ENCODE data around the gene ERGIC3. TPM values are rescaled to one million over a fixed set of nuclear protein-coding genes. Genes with fewer than 3 reads are reported as not detected.

Gene ERGIC3
- polyA plus RNA-seq, 2 of the 4 experiments (the other 2 are of a cell fraction) = 239 to 343 TPM

DNA sequence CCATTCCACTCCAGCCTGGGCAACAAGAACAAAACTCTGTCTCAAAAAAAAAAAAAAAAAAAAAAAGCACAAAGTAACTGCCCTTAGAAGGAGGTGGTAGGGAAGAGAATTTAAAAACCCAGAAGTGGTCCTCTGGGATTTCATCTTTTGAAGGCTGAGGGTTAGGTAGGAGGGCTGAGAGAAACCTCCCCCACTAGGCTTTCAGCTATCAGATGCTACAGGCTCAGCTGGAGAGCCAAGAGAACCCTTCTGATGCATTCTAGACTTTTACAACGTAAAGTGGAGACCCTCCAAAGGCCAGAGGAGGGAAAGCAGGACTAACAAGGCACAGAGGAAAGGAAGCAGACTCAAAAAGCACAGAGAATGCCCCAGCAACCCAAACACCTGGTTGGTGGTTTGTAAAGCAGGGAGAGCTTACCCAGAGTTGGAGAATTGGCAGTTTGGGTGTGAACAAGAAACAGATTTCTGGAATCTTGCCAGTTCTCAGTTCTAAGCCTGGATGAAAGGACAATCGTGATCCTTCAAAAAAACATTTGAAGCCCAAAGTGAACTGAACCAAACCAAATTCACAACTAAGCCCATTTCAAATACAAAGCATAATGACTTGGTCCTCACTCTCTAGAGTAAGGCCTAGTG, 50.6 kb downstream of the ERGIC3 start:
- FAIRE-seq = no peak
- TF ChIP-seq FOSB (CRISPR knock-in tag; IDR thresholded peaks at IDR 0.05) (no peak), ZNF302 (CRISPR knock-in tag; IDR thresholded peaks at IDR 0.05) (no peak), HEYL (CRISPR knock-in tag; IDR thresholded peaks at IDR 0.05) (no peak), SMC3 (IDR thresholded peaks at IDR 0.05) (no peak), RFX5 (IDR thresholded peaks at IDR 0.05) (no peak), FOXS1 (CRISPR knock-in tag; IDR thresholded peaks at IDR 0.05) (no peak), CHD4 (IDR thresholded peaks at IDR 0.05; ENCODE audit: borderline replicate concordance) (no peak), JUN (IDR thresholded peaks at IDR 0.05) (no peak), RNF2 (IDR thresholded peaks at IDR 0.05; ENCODE audit: borderline replicate concordance, low read depth) (no peak), MAZ (IDR thresholded peaks at IDR 0.05; ENCODE audit: borderline replicate concordance, low read depth, low read length) (no peak), BHLHE40 (IDR thresholded peaks at IDR 0.05; ENCODE audit: low read depth, low read length) (no peak), NFE2L2 (conservative IDR thresholded peaks at IDR 0.05; ENCODE audit: low read length) (no peak), TP53 (CRISPR knock-in tag; IDR thresholded peaks at IDR 0.05) (no peak)
- TF ChIP-seq, protein P1, sequence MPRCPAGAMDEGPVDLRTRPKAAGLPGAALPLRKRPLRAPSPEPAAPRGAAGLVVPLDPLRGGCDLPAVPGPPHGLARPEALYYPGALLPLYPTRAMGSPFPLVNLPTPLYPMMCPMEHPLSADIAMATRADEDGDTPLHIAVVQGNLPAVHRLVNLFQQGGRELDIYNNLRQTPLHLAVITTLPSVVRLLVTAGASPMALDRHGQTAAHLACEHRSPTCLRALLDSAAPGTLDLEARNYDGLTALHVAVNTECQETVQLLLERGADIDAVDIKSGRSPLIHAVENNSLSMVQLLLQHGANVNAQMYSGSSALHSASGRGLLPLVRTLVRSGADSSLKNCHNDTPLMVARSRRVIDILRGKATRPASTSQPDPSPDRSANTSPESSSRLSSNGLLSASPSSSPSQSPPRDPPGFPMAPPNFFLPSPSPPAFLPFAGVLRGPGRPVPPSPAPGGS (IDR thresholded peaks at IDR 0.05) = no peak
- TF ChIP-seq, protein P2, sequence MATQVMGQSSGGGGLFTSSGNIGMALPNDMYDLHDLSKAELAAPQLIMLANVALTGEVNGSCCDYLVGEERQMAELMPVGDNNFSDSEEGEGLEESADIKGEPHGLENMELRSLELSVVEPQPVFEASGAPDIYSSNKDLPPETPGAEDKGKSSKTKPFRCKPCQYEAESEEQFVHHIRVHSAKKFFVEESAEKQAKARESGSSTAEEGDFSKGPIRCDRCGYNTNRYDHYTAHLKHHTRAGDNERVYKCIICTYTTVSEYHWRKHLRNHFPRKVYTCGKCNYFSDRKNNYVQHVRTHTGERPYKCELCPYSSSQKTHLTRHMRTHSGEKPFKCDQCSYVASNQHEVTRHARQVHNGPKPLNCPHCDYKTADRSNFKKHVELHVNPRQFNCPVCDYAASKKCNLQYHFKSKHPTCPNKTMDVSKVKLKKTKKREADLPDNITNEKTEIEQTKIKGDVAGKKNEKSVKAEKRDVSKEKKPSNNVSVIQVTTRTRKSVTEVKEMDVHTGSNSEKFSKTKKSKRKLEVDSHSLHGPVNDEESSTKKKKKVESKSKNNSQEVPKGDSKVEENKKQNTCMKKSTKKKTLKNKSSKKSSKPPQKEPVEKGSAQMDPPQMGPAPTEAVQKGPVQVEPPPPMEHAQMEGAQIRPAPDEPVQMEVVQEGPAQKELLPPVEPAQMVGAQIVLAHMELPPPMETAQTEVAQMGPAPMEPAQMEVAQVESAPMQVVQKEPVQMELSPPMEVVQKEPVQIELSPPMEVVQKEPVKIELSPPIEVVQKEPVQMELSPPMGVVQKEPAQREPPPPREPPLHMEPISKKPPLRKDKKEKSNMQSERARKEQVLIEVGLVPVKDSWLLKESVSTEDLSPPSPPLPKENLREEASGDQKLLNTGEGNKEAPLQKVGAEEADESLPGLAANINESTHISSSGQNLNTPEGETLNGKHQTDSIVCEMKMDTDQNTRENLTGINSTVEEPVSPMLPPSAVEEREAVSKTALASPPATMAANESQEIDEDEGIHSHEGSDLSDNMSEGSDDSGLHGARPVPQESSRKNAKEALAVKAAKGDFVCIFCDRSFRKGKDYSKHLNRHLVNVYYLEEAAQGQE (IDR thresholded peaks at IDR 0.05) = no peak
- TF ChIP-seq, protein P3, sequence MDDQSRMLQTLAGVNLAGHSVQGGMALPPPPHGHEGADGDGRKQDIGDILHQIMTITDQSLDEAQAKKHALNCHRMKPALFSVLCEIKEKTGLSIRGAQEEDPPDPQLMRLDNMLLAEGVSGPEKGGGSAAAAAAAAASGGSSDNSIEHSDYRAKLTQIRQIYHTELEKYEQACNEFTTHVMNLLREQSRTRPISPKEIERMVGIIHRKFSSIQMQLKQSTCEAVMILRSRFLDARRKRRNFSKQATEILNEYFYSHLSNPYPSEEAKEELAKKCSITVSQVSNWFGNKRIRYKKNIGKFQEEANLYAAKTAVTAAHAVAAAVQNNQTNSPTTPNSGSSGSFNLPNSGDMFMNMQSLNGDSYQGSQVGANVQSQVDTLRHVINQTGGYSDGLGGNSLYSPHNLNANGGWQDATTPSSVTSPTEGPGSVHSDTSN (IDR thresholded peaks at IDR 0.05) = no peak
- TF ChIP-seq, protein P4, sequence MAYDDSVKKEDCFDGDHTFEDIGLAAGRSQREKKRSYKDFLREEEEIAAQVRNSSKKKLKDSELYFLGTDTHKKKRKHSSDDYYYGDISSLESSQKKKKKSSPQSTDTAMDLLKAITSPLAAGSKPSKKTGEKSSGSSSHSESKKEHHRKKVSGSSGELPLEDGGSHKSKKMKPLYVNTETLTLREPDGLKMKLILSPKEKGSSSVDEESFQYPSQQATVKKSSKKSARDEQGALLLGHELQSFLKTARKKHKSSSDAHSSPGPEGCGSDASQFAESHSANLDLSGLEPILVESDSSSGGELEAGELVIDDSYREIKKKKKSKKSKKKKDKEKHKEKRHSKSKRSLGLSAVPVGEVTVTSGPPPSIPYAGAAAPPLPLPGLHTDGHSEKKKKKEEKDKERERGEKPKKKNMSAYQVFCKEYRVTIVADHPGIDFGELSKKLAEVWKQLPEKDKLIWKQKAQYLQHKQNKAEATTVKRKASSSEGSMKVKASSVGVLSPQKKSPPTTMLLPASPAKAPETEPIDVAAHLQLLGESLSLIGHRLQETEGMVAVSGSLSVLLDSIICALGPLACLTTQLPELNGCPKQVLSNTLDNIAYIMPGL (CRISPR knock-in tag; IDR thresholded peaks at IDR 0.05; ENCODE audit: borderline replicate concordance) = no peak
- TF ChIP-seq, protein P5, sequence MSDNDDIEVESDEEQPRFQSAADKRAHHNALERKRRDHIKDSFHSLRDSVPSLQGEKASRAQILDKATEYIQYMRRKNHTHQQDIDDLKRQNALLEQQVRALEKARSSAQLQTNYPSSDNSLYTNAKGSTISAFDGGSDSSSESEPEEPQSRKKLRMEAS (IDR thresholded peaks at IDR 0.05) = no peak
- TF ChIP-seq, protein P6, sequence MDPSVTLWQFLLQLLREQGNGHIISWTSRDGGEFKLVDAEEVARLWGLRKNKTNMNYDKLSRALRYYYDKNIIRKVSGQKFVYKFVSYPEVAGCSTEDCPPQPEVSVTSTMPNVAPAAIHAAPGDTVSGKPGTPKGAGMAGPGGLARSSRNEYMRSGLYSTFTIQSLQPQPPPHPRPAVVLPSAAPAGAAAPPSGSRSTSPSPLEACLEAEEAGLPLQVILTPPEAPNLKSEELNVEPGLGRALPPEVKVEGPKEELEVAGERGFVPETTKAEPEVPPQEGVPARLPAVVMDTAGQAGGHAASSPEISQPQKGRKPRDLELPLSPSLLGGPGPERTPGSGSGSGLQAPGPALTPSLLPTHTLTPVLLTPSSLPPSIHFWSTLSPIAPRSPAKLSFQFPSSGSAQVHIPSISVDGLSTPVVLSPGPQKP (IDR thresholded peaks at IDR 0.05; ENCODE audit: low read depth, low read length) = no peak
- Histone ChIP-seq H3K9me3 (no peaks in the 10 kb centered on the region), H3K4me1 (no peaks in the 10 kb centered on the region), H3K4me2 (no peak overlapping the region), H3K4me3 (no peak overlapping the region), H3K27ac (no peak overlapping the region)
- no peak for ATAC-seq
- ChIA-PET POLR2A (interaction anchor here (0.7 kb wide), 1 partner anchor 9 kb away, joined by 6 read pairs; no protein-coding TSS in a partner anchor), CTCF (interaction anchor here (0.6 to 2.2 kb wide), 3 partner anchors 12 to 30 kb away, joined by 3 to 7 read pairs (median 4); no protein-coding TSS in a partner anchor)
- DNase-seq (ENCODE audit: low read depth in 1 of 2, low spot score in 1 of 2) = no peak
- 44% methylated on average over 2 of the region's 2 CpGs for WGBS (ENCODE audit: missing lambda C conversion rate)

All from A549 (cell line).